Endothelial cell (in vitro differentiated cells): ENCODE measurements around the gene RANBP3. TPM values are rescaled to one million over a fixed set of nuclear protein-coding genes. Genes with fewer than 3 reads are reported as not detected.

Experiments used
- DNase-seq: peaks from one replicate; pipeline ENCODE4 v3.0.0; 2021; ENCODE audit warnings: low spot score
- H3K27ac Mint-ChIP-seq: one replicate; pipeline ENCODE4 v1.8.0; 2021; ENCODE audit warnings: mixed read lengths, inconsistent platforms; ENCODE audit not compliant: unreplicated experiment
- H3K27me3 Mint-ChIP-seq: one replicate; pipeline ENCODE4 v1.8.0; 2021; ENCODE audit warnings: mild to moderate bottlenecking, moderate library complexity, mixed read lengths, inconsistent platforms; ENCODE audit not compliant: unreplicated experiment
- H3K36me3 Mint-ChIP-seq: one replicate; pipeline ENCODE4 v1.8.0; 2021; ENCODE audit warnings: mild to moderate bottlenecking, low read depth, mixed read lengths, inconsistent platforms; ENCODE audit not compliant: unreplicated experiment
- H3K4me1 Mint-ChIP-seq: one replicate; pipeline ENCODE4 v1.8.0; 2021; ENCODE audit warnings: mild to moderate bottlenecking, mixed read lengths, inconsistent platforms; ENCODE audit not compliant: unreplicated experiment
- H3K4me3 Mint-ChIP-seq: one replicate; pipeline ENCODE4 v1.8.0; 2021; ENCODE audit warnings: mild to moderate bottlenecking, mixed read lengths, inconsistent platforms; ENCODE audit not compliant: unreplicated experiment
- H3K9me3 Mint-ChIP-seq: one replicate; pipeline ENCODE4 v1.8.0; 2021; ENCODE audit warnings: mixed read lengths, inconsistent platforms; ENCODE audit not compliant: unreplicated experiment
- CTCF ChIP-seq: fragments of 200-600 bp; sonication (generic); IDR thresholded peaks from one replicate; pipeline ENCODE4 v1.5.0; 2021; ENCODE audit warnings: antibody characterized with exemption; ENCODE audit not compliant: unreplicated experiment
- total RNA-seq: library from RNA; stranded (reverse); fragmentation: NEBNext Ultra II Directional; extraction: Animal tissue kit (Norgen Biotek cat#: 25700); gene quantifications from one replicate; pipeline ENCODE4 v1.2.1, GENCODE V29; 2021; ENCODE audit not compliant: unreplicated experiment

The RANBP3 gene
- total RNA-seq, 1 donor from 2014 or later: 69.5 TPM

GRCh38 chr19:5978606-5979552 lies 939 bp upstream of the RANBP3 start:
- H3K27me3 Mint-ChIP-seq: peaks cover 6% of the 10 kb centered on the region
- H3K4me3 Mint-ChIP-seq: peak overlapping the region; percentile 91
- no peaks in the 10 kb centered on the region for H3K9me3 Mint-ChIP-seq
- H3K36me3 Mint-ChIP-seq: peaks cover 21% of the 10 kb centered on the region
- no peak for DNase-seq
- H3K27ac Mint-ChIP-seq: peak overlapping the region; percentile 30
- H3K4me1 Mint-ChIP-seq: peaks cover 16% of the 10 kb centered on the region
- no peak for TF ChIP-seq CTCF

- H3K36me3 Mint-ChIP-seq: peaks cover 21% of the 10 kb centered on the region
- no peaks in the 10 kb centered on the region for H3K9me3 Mint-ChIP-seq
- H3K27ac Mint-ChIP-seq: peak overlapping the region; percentile 87
These were observed 637 bp downstream of the RANBP3 start for GRCh38 chr19:5977222-5977784.

GRCh38 chr19:5976768-5977167 lies 1.2 kb downstream of the RANBP3 start:
- DNase-seq: no peak
- Mint-ChIP-seq H3K36me3 (peaks cover 21% of the 10 kb centered on the region), H3K27ac (peak overlapping the region; percentile 87), H3K4me1 (peaks cover 16% of the 10 kb centered on the region), H3K9me3 (no peaks in the 10 kb centered on the region), H3K27me3 (peaks cover 7% of the 10 kb centered on the region), H3K4me3 (peak overlapping the region; percentile 97)
- no peak for TF ChIP-seq CTCF

More at GRCh38 chr19:5977222-5977784, 637 bp downstream of the RANBP3 start:
- Mint-ChIP-seq H3K4me3 (peak overlapping the region; percentile 97), H3K4me1 (peaks cover 16% of the 10 kb centered on the region), H3K27me3 (peaks cover 6% of the 10 kb centered on the region)
- DNase-seq: no peak
- no peak for TF ChIP-seq CTCF

GRCh38 chr19:5975388-5975728 lies 2.6 kb downstream of the RANBP3 start:
- Mint-ChIP-seq H3K36me3 (peaks cover 21% of the 10 kb centered on the region), H3K9me3 (no peaks in the 10 kb centered on the region), H3K4me1 (peaks cover 19% of the 10 kb centered on the region), H3K27me3 (peaks cover 8% of the 10 kb centered on the region), H3K27ac (peak overlapping the region; percentile 4), H3K4me3 (peak overlapping the region; percentile 97)
- no peak for DNase-seq
- TF ChIP-seq CTCF: no peak
